K562 (cell line): ENCODE data around the gene PELI2. TPM values are rescaled to one million over a fixed set of nuclear protein-coding genes. Genes with fewer than 3 reads are reported as not detected.

Experiments used
- ATAC-seq: fragments of 200-7000 bp; cut with Tn5 transposase; 3 replicates; pipeline ENCODE4 v1.9.1; 2020; ENCODE audit warnings: moderate library complexity
- BruUV-seq: library from RNA; stranded (reverse); fragments of 400-500 nt; replicated peaks from 2 replicates; lab custom pipeline; 2021; lab: Mats Ljungman, UMichigan
- CTCF ChIA-PET: fragments of 300-600 bp; formaldehyde crosslinking; extraction: SDS; loops from one replicate; lab custom pipeline; 2021; ENCODE audit warnings: low intra/inter-chr PET ratio; lab: Yijun Ruan, JAX
- POLR2A ChIA-PET: fragments of 300-600, 350-650 bp; sonication (Branson Sonifier 250); formaldehyde crosslinking; extraction: SDS; loops from one replicate; lab custom pipeline; 2021; ENCODE audit warnings: antibody characterized with exemption, inconsistent platforms; lab: Yijun Ruan, JAX
- DNase-seq, 4 experiments: peaks; one replicate each; pipeline versions ENCODE4 v3.0.0 to v3.0.0-alpha.2; 2011 to 2018; ENCODE audit warnings: low spot score in 3 of 4, mixed read lengths in 3 of 4; ENCODE audit errors: extremely low read depth in 1 of 4
- FAIRE-seq: peaks from 2 replicates; lab custom pipeline; 2011; peaks lifted over from hg19 to GRCh38; lab: Jason Lieb, UNC
- H2AFZ ChIP-seq: 2 replicates; pipeline ENCODE4 v1.6.0; 2011; ENCODE audit warnings: low read depth, low read length, control low read depth, inconsistent platforms
- H3K27ac ChIP-seq: fragments of 200-600 bp; 3 replicates; pipeline ENCODE4 v1.8.0; 2011; ENCODE audit warnings: low read depth, mild to moderate bottlenecking, control low read depth, inconsistent platforms, low read length, moderate library complexity, mixed read lengths; ENCODE audit errors: extremely low read depth
- H3K27me3 ChIP-seq, 2 experiments: fragments of 300-600 bp in 1 of 2; 2 replicates in 1 of 2; 3 replicates in 1 of 2; pipeline versions ENCODE4 v1.6.0 to v1.8.0; 2011; ENCODE audit warnings: inconsistent platforms in 2 of 2, low read length in 2 of 2, mild to moderate bottlenecking in 1 of 2, mixed read lengths in 1 of 2, moderate library complexity in 1 of 2; ENCODE audit not compliant: control insufficient read depth in 2 of 2, insufficient read depth in 2 of 2
- H3K36me3 ChIP-seq: fragments of 300-600 bp; 3 replicates; pipeline ENCODE4 v1.8.0; 2011; ENCODE audit warnings: mild to moderate bottlenecking, low read length, inconsistent platforms; ENCODE audit not compliant: control insufficient read depth, insufficient read depth
- H3K4me1 ChIP-seq, 2 experiments: fragments of 200-600 bp in 1 of 2; replicated peaks in 1 of 2; 2 replicates in 1 of 2; 3 replicates in 1 of 2; pipeline versions ENCODE4 v1.5.1 to v1.8.0; 2011; ENCODE audit warnings: inconsistent platforms in 2 of 2, low read length in 2 of 2, mild to moderate bottlenecking in 1 of 2, mixed read lengths in 1 of 2, moderate library complexity in 1 of 2; ENCODE audit not compliant: control insufficient read depth in 2 of 2, insufficient read depth in 2 of 2
- H3K4me2 ChIP-seq: 2 replicates; pipeline ENCODE4 v1.6.1; 2011; ENCODE audit warnings: low read length, control low read depth, inconsistent platforms, mixed read lengths; ENCODE audit not compliant: insufficient read depth
- H3K4me3 ChIP-seq: fragments of 200-600 bp; sonication (generic), shearing (Covaris generic); 2 replicates; pipeline ENCODE4 v1.5.1; 2016; ENCODE audit warnings: control low read depth, inconsistent platforms
- H3K79me2 ChIP-seq: fragments of 200-600 bp; 3 replicates; pipeline ENCODE4 v1.8.0; 2011; ENCODE audit warnings: low read length, inconsistent platforms; ENCODE audit not compliant: control insufficient read depth, insufficient read depth
- H3K9ac ChIP-seq, 2 experiments: 2 replicates each; pipeline versions ENCODE4 v1.6.0 to v1.6.1; 2011; ENCODE audit warnings: low read depth in 2 of 2, low read length in 2 of 2, control low read depth in 1 of 2, inconsistent platforms in 1 of 2, mild to moderate bottlenecking in 1 of 2, mixed read lengths in 1 of 2; ENCODE audit not compliant: insufficient read depth in 1 of 2
- H3K9me1 ChIP-seq: one replicate; pipeline ENCODE4 v1.6.0; 2011; ENCODE audit warnings: inconsistent platforms, mild to moderate bottlenecking, low read length, moderate library complexity; ENCODE audit not compliant: control insufficient read depth, insufficient read depth
- H3K9me3 ChIP-seq: replicated peaks from 2 replicates; pipeline ENCODE4 v1.5.1; 2011; ENCODE audit warnings: low read depth, low read length, inconsistent platforms; ENCODE audit not compliant: control insufficient read depth, insufficient read depth
- H4K20me1 ChIP-seq: replicated peaks from 2 replicates; pipeline ENCODE4 v1.6.1; 2011; ENCODE audit warnings: low read length, inconsistent platforms, mixed read lengths; ENCODE audit not compliant: control insufficient read depth, insufficient read depth
- ATF1 ChIP-seq, 2 experiments: fragments of 450-650 bp in 1 of 2; IDR thresholded peaks; 2 replicates each; pipeline ENCODE4 v1.6.1; 2016; ENCODE audit warnings: missing compliant biosample characterization in 1 of 2, missing genetic modification characterization in 1 of 2
- ESRRB ChIP-seq: fragments of 250-450 bp; sonication (Bioruptor Pico); IDR thresholded peaks from 2 replicates; pipeline ENCODE4 v1.5.0; 2020; ENCODE audit warnings: mild to moderate bottlenecking, moderate library complexity, borderline replicate concordance
- ILK ChIP-seq: fragments of 450-650 bp; IDR thresholded peaks from 2 replicates; pipeline ENCODE4 v1.6.1; 2016; ENCODE audit warnings: missing genetic modification characterization, low read depth, mild to moderate bottlenecking, missing compliant biosample characterization, moderate library complexity, borderline replicate concordance
- PML ChIP-seq: IDR thresholded peaks from 2 replicates; pipeline ENCODE4 v1.6.1; 2012; ENCODE audit warnings: low read length, inconsistent platforms
- POLR3G ChIP-seq: IDR thresholded peaks from 2 replicates; pipeline ENCODE4 v1.6.1; 2011; ENCODE audit not compliant: insufficient read length, insufficient replicate concordance; ENCODE audit errors: extremely low read depth
- RERE ChIP-seq: sonication (generic); formaldehyde crosslinking; IDR thresholded peaks from 2 replicates; pipeline ENCODE4 v1.8.0; 2023; ENCODE audit warnings: missing genetic modification reagents, mild to moderate bottlenecking, borderline replicate concordance
- THAP7 ChIP-seq: fragments of 250-450 bp; sonication (Bioruptor Pico); IDR thresholded peaks from 2 replicates; pipeline ENCODE4 v1.5.0; 2021
- ZNF212 ChIP-seq: fragments of 450-650 bp; formaldehyde crosslinking; IDR thresholded peaks from 2 replicates; pipeline ENCODE4 v1.4.0; 2020; ENCODE audit warnings: mild to moderate bottlenecking
- ZNF695 ChIP-seq: fragments of 450-650 bp; formaldehyde crosslinking; IDR thresholded peaks from 2 replicates; pipeline ENCODE4 v1.4.0; 2020; ENCODE audit warnings: mild to moderate bottlenecking, moderate library complexity
- WGBS: fragments of 100-300 bp; shearing (Covaris generic); methylation state at CpG from one replicate; pipeline ENCODE4 v1.1.6; 2016; ENCODE audit warnings: low coverage, mixed read lengths; ENCODE audit not compliant: insufficient coverage; ENCODE audit errors: missing lambda C conversion rate; 5-methylcytosine and 5-hydroxymethylcytosine counted together
- in situ Hi-C: fragments of 300-500 bp; cut with MboI; formaldehyde crosslinking; loops from 4 replicates; pipeline ENCODE4 v1.15.0; 2018; ENCODE audit warnings: inconsistent platforms, mixed read lengths
- intact Hi-C: fragments of 100-400 bp; cut with micrococcal nuclease; formaldehyde crosslinking; loops from 2 replicates; pipeline ENCODE4 v1.14.2; 2022
- polyA plus RNA-seq, 8 experiments: library from polyadenylated mRNA; depleted of rRNA in 4 of 8; stranded (reverse) in 5 of 8; unstranded in 3 of 8; fragments of >200 nt; fragmentation: Nextera tagmentation in 2 of 8; fragmentation: Illumina TruSeq in 1 of 8; extraction: Ambion mirVana in 2 of 8; extraction: Trizol in 1 of 8; gene quantifications; 2 replicates each; pipeline versions ENCODE4 v1.2.1 to v1.2.3, GENCODE V29; 2011 to 2014; ENCODE audit warnings: inconsistent platforms in 1 of 8, missing spikeins in 1 of 8
- total RNA-seq, 7 experiments: library from RNA; depleted of rRNA in 6 of 7; stranded (reverse); fragments of >200 nt in 6 of 7; fragmentation: Illumina TruSeq in 2 of 7; extraction: Trizol in 2 of 7; gene quantifications; 2 replicates each; pipeline versions ENCODE4 v1.2.1 to v1.2.3, GENCODE V29; 2011 to 2021; ENCODE audit warnings: low replicate concordance in 1 of 7

Gene PELI2
- total and polyA plus RNA-seq, 9 of the 15 experiments (the other 6 are each of a cell fraction or from before 2014, with no cell fraction given): 0.20 to 1.5 (median 0.44) TPM

GRCh38 chr14:56126637-56126913 lies 8.4 kb downstream of the PELI2 start:
- POLR2A ChIA-PET: no interaction called here
- Histone ChIP-seq H3K79me2 (no peaks in the 10 kb centered on the region), H3K9me3 (no peaks in the 10 kb centered on the region), H3K9ac (no peak overlapping the region), H4K20me1 (no peaks in the 10 kb centered on the region)
- CTCF ChIA-PET: no interaction called here
- 36% methylated on average over 2 of the region's 2 CpGs for WGBS
- in situ Hi-C loops: no loop called here
- DNase-seq: no peak
- TF ChIP-seq ILK (tag) (no peak), PML (no peak)
- TF ChIP-seq, all 486 proteins: peak for 0
- no peak overlapping the region for H3K4me3 ChIP-seq
- no peaks in the 10 kb centered on the region for H3K36me3 ChIP-seq
- peaks cover 5 to 6% of the 10 kb centered on the region in 2 experiments; a peak in 4 of 5 replicates for H3K27me3 ChIP-seq
- H3K4me1 ChIP-seq: no peaks in the 10 kb centered on the region
- H3K4me2 ChIP-seq: no peak overlapping the region
- FAIRE-seq (no peak), ATAC-seq (no peak)
- no peaks in the 10 kb centered on the region for H3K9me1 ChIP-seq
- H2AFZ ChIP-seq: no peak overlapping the region
- H3K27ac ChIP-seq: no peak overlapping the region
- intact Hi-C loops: no loop called here
- no TSS peak for BruUV-seq

- no peaks in the 10 kb centered on the region for H3K9me1 ChIP-seq
- WGBS: 0% methylated on average over 3 of the region's 3 CpGs
- H3K4me3 ChIP-seq: no peak overlapping the region
- peaks cover 5 to 6% of the 10 kb centered on the region in 2 experiments; a peak in 4 of 5 replicates for H3K27me3 ChIP-seq
- intact Hi-C loops (no loop called here), in situ Hi-C loops (no loop called here)
- no peak for DNase-seq
- ATAC-seq: no peak
- H2AFZ ChIP-seq: no peak overlapping the region
- no peak overlapping the region for H3K27ac ChIP-seq
- H3K4me2 ChIP-seq: no peak overlapping the region
- no peaks in the 10 kb centered on the region for H4K20me1 ChIP-seq
- CTCF ChIA-PET: no interaction called here
- no peak overlapping the region for H3K9ac ChIP-seq
- H3K79me2 ChIP-seq: no peaks in the 10 kb centered on the region
- H3K36me3 ChIP-seq: no peaks in the 10 kb centered on the region
- BruUV-seq: no TSS peak
- TF ChIP-seq THAP7 (CRISPR knock-in tag): no peak
- TF ChIP-seq ATF1 (CRISPR knock-in tag; IDR thresholded peaks at IDR 0.05): no peak
- no peak for TF ChIP-seq ATF1 (tag; IDR thresholded peaks at IDR 0.05)
- no peak for TF ChIP-seq RERE
- no peak for TF ChIP-seq ZNF212
- TF ChIP-seq ESRRB (CRISPR knock-in tag): no peak
- TF ChIP-seq POLR3G: no peak
- TF ChIP-seq ZNF695 (CRISPR knock-in tag): no peak
- no peak for FAIRE-seq
- H3K4me1 ChIP-seq: no peaks in the 10 kb centered on the region
- no peaks in the 10 kb centered on the region for H3K9me3 ChIP-seq
- POLR2A ChIA-PET: interaction anchor here (1.1 kb wide), 1 partner anchor 11 kb away, joined by 5 read pairs; no protein-coding TSS in a partner anchor
Measured at GRCh38 chr14:56127156-56127555, 8.9 kb downstream of the PELI2 start.
